Measurements from ENCODE around the gene CDC20B. TPM values are rescaled to one million over a fixed set of nuclear protein-coding genes. Genes with fewer than 3 reads are reported as not detected.
"Not testable (repeated sequence)": the region's sequence is repeated elsewhere in the genome, so short reads cannot be mapped to it uniquely, and the experiment has no call there.

Gene CDC20B
- total RNA-seq, 1 experiment from 2014 or later, result not detected

DNA sequence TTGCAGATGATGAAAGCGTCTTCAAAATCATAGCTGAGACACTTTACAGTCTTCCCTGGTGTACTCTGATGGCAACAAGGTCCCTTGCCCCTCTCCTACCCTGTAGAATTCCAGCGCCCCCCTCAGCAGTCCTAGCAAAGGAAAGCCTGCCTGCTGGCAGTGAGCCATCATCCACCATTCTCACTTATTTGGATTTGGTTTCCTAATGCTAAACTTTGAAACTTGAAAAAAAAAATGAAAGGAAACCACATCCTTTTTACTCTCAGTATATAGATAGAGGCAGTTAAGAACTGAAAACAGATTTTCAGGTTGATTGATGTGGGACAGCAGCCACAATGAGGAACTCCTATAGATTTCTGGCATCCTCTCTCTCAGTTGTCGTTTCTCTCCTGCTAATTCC lies 70.6 kb downstream of the CDC20B start, which contains the start of gene GZMA:
Gene GZMA (plus strand): TSS at position 299 of the 400 bp plus-strand sequence. CDS start 37 bp downstream, at position 336.
- Histone ChIP-seq H2AFZ (ENCODE audit: low read length) (no peak within 1 kb of the TSS), H3K27ac (ENCODE audit: low read length) (no peak within 1 kb of the TSS), H4K20me1 (ENCODE audit: insufficient read depth, low read depth, low read length) (no peaks in the 10 kb centered on the region), H3K9ac (ENCODE audit: low read length) (no peak within 1 kb of the TSS), H3K79me2 (ENCODE audit: low read length) (no peaks in the 10 kb centered on the region), H3K4me2 (ENCODE audit: low read depth, low read length, poor library complexity, severe bottlenecking) (no peak within 1 kb of the TSS), H3K27me3 (ENCODE audit: low read length) (no peaks in the 10 kb centered on the region), H3K4me1 (ENCODE audit: low read length) (no peaks in the 10 kb centered on the region), H3K4me3 (ENCODE audit: low read length) (no peak within 1 kb of the TSS), H3K9me3 (ENCODE audit: low read length) (no peaks in the 10 kb centered on the region), H3K36me3 (ENCODE audit: insufficient read depth, low read length) (no peaks in the 10 kb centered on the region), H3K9me2 (replicated peaks; ENCODE audit: insufficient read depth, low read length) (no peaks in the 10 kb centered on the region)
- DNase-seq, result no peak

- H2AFZ ChIP-seq (ENCODE audit: low read length), result no peak overlapping the region
- no peaks in the 10 kb centered on the region for H3K36me3 ChIP-seq (ENCODE audit: insufficient read depth, low read length)
- H3K9ac ChIP-seq (ENCODE audit: low read length), result no peak overlapping the region
- DNase-seq, result no peak
- no peak overlapping the region for H3K4me2 ChIP-seq (ENCODE audit: low read depth, low read length, poor library complexity, severe bottlenecking)
- no peaks in the 10 kb centered on the region for H3K79me2 ChIP-seq (ENCODE audit: low read length)
- H3K4me3 ChIP-seq (ENCODE audit: low read length), result no peak overlapping the region
- H3K27me3 ChIP-seq (ENCODE audit: low read length), result no peaks in the 10 kb centered on the region
- no peaks in the 10 kb centered on the region for H3K9me3 ChIP-seq (ENCODE audit: low read length)
- no peak overlapping the region for H3K27ac ChIP-seq (ENCODE audit: low read length)
- H3K4me1 ChIP-seq (ENCODE audit: low read length), result no peaks in the 10 kb centered on the region
- H4K20me1 ChIP-seq (ENCODE audit: insufficient read depth, low read depth, low read length), result no peaks in the 10 kb centered on the region
- no peaks in the 10 kb centered on the region for H3K9me2 ChIP-seq (replicated peaks; ENCODE audit: insufficient read depth, low read length)
These were observed 71.3 kb downstream of the CDC20B start for GRCh38 chr5:55101556-55102276.

DNA sequence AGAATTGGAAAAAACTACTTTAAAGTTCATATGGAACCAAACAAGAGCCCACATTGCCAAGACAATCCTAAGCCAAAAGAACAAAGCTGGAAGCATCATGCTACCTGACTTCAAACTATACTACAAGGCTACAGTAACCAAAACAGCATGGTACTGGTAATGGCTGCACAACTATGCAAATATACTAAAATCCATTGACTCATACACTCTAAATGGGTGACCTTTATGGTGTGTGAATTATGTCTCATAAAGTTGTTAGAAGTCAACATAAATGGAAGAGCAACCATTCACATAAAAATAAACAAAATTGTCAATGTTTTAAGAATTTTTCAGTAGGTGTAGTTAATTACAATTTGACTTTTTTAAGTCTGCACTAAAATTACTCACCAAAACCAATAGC lies 71.8 kb downstream of the CDC20B start:
- H3K27ac ChIP-seq (ENCODE audit: low read length); H3K36me3 ChIP-seq (ENCODE audit: insufficient read depth, low read length); H3K4me1 ChIP-seq (ENCODE audit: low read length); DNase-seq; H4K20me1 ChIP-seq (ENCODE audit: insufficient read depth, low read depth, low read length); H3K9me3 ChIP-seq (ENCODE audit: low read length); H3K27me3 ChIP-seq (ENCODE audit: low read length); H3K79me2 ChIP-seq (ENCODE audit: low read length); H3K9me2 ChIP-seq (replicated peaks; ENCODE audit: insufficient read depth, low read length); H3K9ac ChIP-seq (ENCODE audit: low read length); H3K4me2 ChIP-seq (ENCODE audit: low read depth, low read length, poor library complexity, severe bottlenecking); H3K4me3 ChIP-seq (ENCODE audit: low read length); H2AFZ ChIP-seq (ENCODE audit: low read length): not testable (repeated sequence)

GRCh38 chr5:55096861-55097260 lies 76.1 kb downstream of the CDC20B start:
- Histone ChIP-seq H3K27ac (ENCODE audit: low read length) (no peak overlapping the region), H2AFZ (ENCODE audit: low read length) (no peak overlapping the region), H3K9me2 (replicated peaks; ENCODE audit: insufficient read depth, low read length) (no peaks in the 10 kb centered on the region), H3K36me3 (ENCODE audit: insufficient read depth, low read length) (no peaks in the 10 kb centered on the region), H3K9ac (ENCODE audit: low read length) (no peak overlapping the region), H3K9me3 (ENCODE audit: low read length) (no peaks in the 10 kb centered on the region), H3K27me3 (ENCODE audit: low read length) (no peaks in the 10 kb centered on the region), H3K79me2 (ENCODE audit: low read length) (no peaks in the 10 kb centered on the region), H3K4me1 (ENCODE audit: low read length) (no peaks in the 10 kb centered on the region), H3K4me2 (ENCODE audit: low read depth, low read length, poor library complexity, severe bottlenecking) (no peak overlapping the region), H3K4me3 (ENCODE audit: low read length) (no peak overlapping the region), H4K20me1 (ENCODE audit: insufficient read depth, low read depth, low read length) (no peaks in the 10 kb centered on the region)
- DNase-seq, result no peak

DNA sequence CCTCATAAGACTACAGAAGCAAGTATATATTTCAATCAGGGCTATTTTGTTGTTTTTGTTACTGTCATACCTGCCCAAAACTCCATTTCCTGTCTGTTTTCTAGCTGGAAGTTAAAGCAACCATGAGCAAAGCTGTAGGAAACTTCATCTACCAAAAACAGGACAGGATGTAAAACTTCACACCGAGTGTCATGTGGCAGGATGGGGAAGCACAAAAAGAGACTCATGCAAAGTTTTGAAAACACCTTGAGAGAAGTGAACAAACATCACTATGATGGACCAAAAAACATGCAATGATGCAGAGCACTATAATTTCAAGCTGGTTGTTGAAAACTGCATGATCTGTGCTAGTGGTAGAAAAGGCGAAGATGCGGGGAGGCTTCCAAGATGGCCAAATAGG lies 76.8 kb downstream of the CDC20B start:
- H3K9me3 ChIP-seq (ENCODE audit: low read length), result no peaks in the 10 kb centered on the region; the same call in 1 of the 2 replicates
- H3K4me1 ChIP-seq (ENCODE audit: low read length), result no peaks in the 10 kb centered on the region
- H2AFZ ChIP-seq (ENCODE audit: low read length), result no peak overlapping the region
- H3K27me3 ChIP-seq (ENCODE audit: low read length), result no peaks in the 10 kb centered on the region
- H3K4me3 ChIP-seq (ENCODE audit: low read length), result no peak overlapping the region
- H3K79me2 ChIP-seq (ENCODE audit: low read length), result no peaks in the 10 kb centered on the region
- H3K4me2 ChIP-seq (ENCODE audit: low read depth, low read length, poor library complexity, severe bottlenecking), result no peak overlapping the region
- DNase-seq, result no peak
- no peaks in the 10 kb centered on the region for H4K20me1 ChIP-seq (ENCODE audit: insufficient read depth, low read depth, low read length)
- no peaks in the 10 kb centered on the region for H3K36me3 ChIP-seq (ENCODE audit: insufficient read depth, low read length)
- H3K9me2 ChIP-seq (replicated peaks; ENCODE audit: insufficient read depth, low read length), result no peaks in the 10 kb centered on the region
- H3K27ac ChIP-seq (ENCODE audit: low read length), result no peak overlapping the region
- H3K9ac ChIP-seq (ENCODE audit: low read length), result no peak overlapping the region

GRCh38 chr5:55091011-55091410 lies 82.0 kb downstream of the CDC20B start:
- not testable (repeated sequence) for H3K9me2 ChIP-seq (replicated peaks; ENCODE audit: insufficient read depth, low read length); H3K27ac ChIP-seq (ENCODE audit: low read length); H3K36me3 ChIP-seq (ENCODE audit: insufficient read depth, low read length); H3K27me3 ChIP-seq (ENCODE audit: low read length); H3K9me3 ChIP-seq (ENCODE audit: low read length); H3K79me2 ChIP-seq (ENCODE audit: low read length); H2AFZ ChIP-seq (ENCODE audit: low read length); DNase-seq; H4K20me1 ChIP-seq (ENCODE audit: insufficient read depth, low read depth, low read length); H3K9ac ChIP-seq (ENCODE audit: low read length); H3K4me2 ChIP-seq (ENCODE audit: low read depth, low read length, poor library complexity, severe bottlenecking); H3K4me3 ChIP-seq (ENCODE audit: low read length); H3K4me1 ChIP-seq (ENCODE audit: low read length)

DNA sequence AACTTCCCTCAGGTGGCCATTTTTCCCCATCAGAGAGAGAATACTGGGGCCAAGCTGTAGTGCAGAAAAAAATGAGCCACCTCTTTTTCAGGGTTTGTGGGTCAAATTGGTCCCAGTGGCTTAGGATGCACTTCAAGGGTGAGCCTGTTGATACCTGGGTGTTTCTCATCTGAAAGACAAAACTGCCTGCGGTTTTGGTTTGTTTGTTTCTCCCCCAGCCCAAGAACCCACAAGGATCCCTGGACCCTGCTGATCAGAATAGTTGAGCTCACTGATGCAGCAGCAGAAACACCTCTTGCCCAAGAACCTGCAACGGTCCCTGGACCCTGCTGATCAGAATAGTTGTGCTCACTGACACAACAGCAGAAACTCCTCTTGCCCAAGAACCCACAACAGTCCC lies 83.7 kb downstream of the CDC20B start:
- not testable (repeated sequence) for H3K36me3 ChIP-seq (ENCODE audit: insufficient read depth, low read length); H3K9me2 ChIP-seq (replicated peaks; ENCODE audit: insufficient read depth, low read length); H2AFZ ChIP-seq (ENCODE audit: low read length); DNase-seq; H3K4me1 ChIP-seq (ENCODE audit: low read length); H3K79me2 ChIP-seq (ENCODE audit: low read length); H3K27ac ChIP-seq (ENCODE audit: low read length); H3K27me3 ChIP-seq (ENCODE audit: low read length); H4K20me1 ChIP-seq (ENCODE audit: insufficient read depth, low read depth, low read length); H3K9ac ChIP-seq (ENCODE audit: low read length); H3K4me3 ChIP-seq (ENCODE audit: low read length); H3K4me2 ChIP-seq (ENCODE audit: low read depth, low read length, poor library complexity, severe bottlenecking); H3K9me3 ChIP-seq (ENCODE audit: low read length)

DNA sequence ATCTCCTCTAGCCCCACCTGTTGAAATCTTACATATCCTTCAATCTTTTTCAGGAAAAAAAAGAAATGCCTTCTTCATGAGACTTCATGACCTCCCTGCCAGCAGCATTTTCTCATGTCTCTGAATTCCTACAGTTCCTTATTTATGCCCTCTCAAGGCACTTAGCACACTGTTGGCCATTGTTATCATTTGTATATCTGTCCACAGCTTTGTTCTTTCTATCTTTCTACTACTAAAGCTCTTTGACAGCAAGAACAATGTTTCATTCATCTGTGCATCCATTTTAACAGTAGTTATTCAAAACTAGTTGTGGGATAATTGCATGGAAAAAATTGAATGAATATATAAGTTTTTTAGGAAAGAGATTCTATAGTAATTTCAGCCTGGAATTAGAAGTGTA lies 91.4 kb downstream of the CDC20B start:
- no peaks in the 10 kb centered on the region for H3K9me3 ChIP-seq (ENCODE audit: low read length)
- DNase-seq, result no peak
- no peaks in the 10 kb centered on the region for H3K9me2 ChIP-seq (replicated peaks; ENCODE audit: insufficient read depth, low read length)
- H3K36me3 ChIP-seq (ENCODE audit: insufficient read depth, low read length), result no peaks in the 10 kb centered on the region
- no peak overlapping the region for H3K27ac ChIP-seq (ENCODE audit: low read length)
- no peak overlapping the region for H3K4me2 ChIP-seq (ENCODE audit: low read depth, low read length, poor library complexity, severe bottlenecking)
- no peak overlapping the region for H3K9ac ChIP-seq (ENCODE audit: low read length)
- no peaks in the 10 kb centered on the region for H3K79me2 ChIP-seq (ENCODE audit: low read length)
- no peaks in the 10 kb centered on the region for H3K27me3 ChIP-seq (ENCODE audit: low read length)
- H3K4me3 ChIP-seq (ENCODE audit: low read length), result no peak overlapping the region
- no peaks in the 10 kb centered on the region for H4K20me1 ChIP-seq (ENCODE audit: insufficient read depth, low read depth, low read length)
- no peaks in the 10 kb centered on the region for H3K4me1 ChIP-seq (ENCODE audit: low read length)
- H2AFZ ChIP-seq (ENCODE audit: low read length), result no peak overlapping the region

Measured in Karpas-422 (cell line).